NCI-H748 treated with DMSO at 0.1 percent for 48 hours (cell line): ENCODE measurements around the gene ABHD1.
"Not testable (repeated sequence)": the region's sequence is repeated elsewhere in the genome, so short reads cannot be mapped to it uniquely, and the experiment has no call there.

Experiments
- DNase-seq: peaks from one replicate; lab custom pipeline; 2025; lab: John Stamatoyannopoulos, UW

The ABHD1 gene

GRCh38 chr2:27170581-27171337 is 47.1 kb downstream of the ABHD1 start:
- DNase-seq, result no peak

GRCh38 chr2:27171351-27171848 is 47.8 kb downstream of the ABHD1 start:
- DNase-seq, result no peak

GRCh38 chr2:27174638-27175037 is 51.0 kb downstream of the ABHD1 start:
- no peak for DNase-seq

GRCh38 chr2:27175330-27175729 is 51.7 kb downstream of the ABHD1 start:
- no peak for DNase-seq

GRCh38 chr2:27175781-27176180 is 52.2 kb downstream of the ABHD1 start:
- not testable (repeated sequence) for DNase-seq

- DNase-seq, result no peak
These were observed 54.1 kb downstream of the ABHD1 start for GRCh38 chr2:27177441-27178351.

GRCh38 chr2:27178469-27178868 is 54.9 kb downstream of the ABHD1 start:
- no peak for DNase-seq

- DNase-seq, result no peak
These were observed 55.9 kb downstream of the ABHD1 start for GRCh38 chr2:27179344-27180000.
